Activated CD4-positive, alpha-beta T cell treated with anti-CD3 and anti-CD28 coated beads, Interleukin-2, amount 10 ng/mL, durations not matched to agents 24 days and 14 days (primary cell): ENCODE results near the gene REG1A. TPM values are rescaled to one million over a fixed set of nuclear protein-coding genes. Genes with fewer than 3 reads are reported as not detected.

Source experiments
- DNase-seq: peaks from one replicate; pipeline ENCODE4 v3.0.0; 2022
- H3K27ac Mint-ChIP-seq: one replicate; pipeline ENCODE4 v1.8.0; 2022; ENCODE audit warnings: mild to moderate bottlenecking, mixed read lengths
- H3K27me3 Mint-ChIP-seq: one replicate; pipeline ENCODE4 v1.8.0; 2022; ENCODE audit warnings: mixed read lengths
- H3K36me3 Mint-ChIP-seq: one replicate; pipeline ENCODE4 v1.8.0; 2022; ENCODE audit warnings: low read depth, mild to moderate bottlenecking, mixed read lengths
- H3K4me1 Mint-ChIP-seq: one replicate; pipeline ENCODE4 v1.8.0; 2021; ENCODE audit warnings: mixed read lengths
- H3K4me3 Mint-ChIP-seq: one replicate; pipeline ENCODE4 v1.8.0; 2022; ENCODE audit warnings: mild to moderate bottlenecking, moderate library complexity, mixed read lengths
- H3K9me3 Mint-ChIP-seq: one replicate; pipeline ENCODE4 v1.8.0; 2021; ENCODE audit warnings: mixed read lengths
- intact Hi-C: fragments of 100-400 bp; cut with micrococcal nuclease; formaldehyde crosslinking; loops from one replicate; pipeline ENCODE4 v1.15.1; 2023
- total RNA-seq: library from RNA; stranded (reverse); gene quantifications from 2 replicates; pipeline ENCODE4 v1.2.3, GENCODE V29; 2022

REG1A gene
- total RNA-seq, 1 donor from 2014 or later, result not detected

- peak; percentile 7 for DNase-seq
- no peaks in the 10 kb centered on the region for H3K36me3 Mint-ChIP-seq
- H3K27me3 Mint-ChIP-seq, result no peaks in the 10 kb centered on the region
- H3K4me3 Mint-ChIP-seq, result no peak overlapping the region
- H3K4me1 Mint-ChIP-seq, result no peaks in the 10 kb centered on the region
- intact Hi-C loops, result no loop called here
- H3K9me3 Mint-ChIP-seq, result peaks cover 3% of the 10 kb centered on the region
- no peak overlapping the region for H3K27ac Mint-ChIP-seq
These were observed 35.7 kb downstream of the REG1A start for GRCh38 chr2:79155826-79156476.

- Mint-ChIP-seq H3K4me3 (no peak overlapping the region), H3K9me3 (peaks cover 3% of the 10 kb centered on the region), H3K27me3 (no peaks in the 10 kb centered on the region), H3K27ac (no peak overlapping the region), H3K4me1 (no peaks in the 10 kb centered on the region), H3K36me3 (no peaks in the 10 kb centered on the region)
- DNase-seq, result no peak
- intact Hi-C loops, result no loop called here
These were observed 38.7 kb downstream of the REG1A start for GRCh38 chr2:79159030-79159429.

- peaks cover 3% of the 10 kb centered on the region for H3K9me3 Mint-ChIP-seq
- H3K27me3 Mint-ChIP-seq, result no peaks in the 10 kb centered on the region
- intact Hi-C loops, result no loop called here
- H3K27ac Mint-ChIP-seq, result no peak within 1 kb of the TSS
- DNase-seq, result no peak
- H3K36me3 Mint-ChIP-seq, result no peaks in the 10 kb centered on the region
- H3K4me3 Mint-ChIP-seq, result no peak within 1 kb of the TSS
- H3K4me1 Mint-ChIP-seq, result no peaks in the 10 kb centered on the region
These were observed 39.4 kb downstream of the REG1A start, which contains the start of gene REG3A for GRCh38 chr2:79159653-79160052. Gene REG3A (minus strand): TSS chr2:79159753. CDS start chr2:79159405, 348 bp downstream.

- H3K27ac Mint-ChIP-seq, result no peak overlapping the region
- peaks cover 7% of the 10 kb centered on the region for H3K9me3 Mint-ChIP-seq
- H3K4me3 Mint-ChIP-seq, result no peak overlapping the region
- H3K36me3 Mint-ChIP-seq, result no peaks in the 10 kb centered on the region
- no peak for DNase-seq
- no peaks in the 10 kb centered on the region for H3K4me1 Mint-ChIP-seq
- intact Hi-C loops, result no loop called here
- no peaks in the 10 kb centered on the region for H3K27me3 Mint-ChIP-seq
These were observed 41.8 kb downstream of the REG1A start for GRCh38 chr2:79162132-79162531.

GRCh38 chr2:79162801-79163200 is 42.5 kb downstream of the REG1A start:
- DNase-seq, result no peak
- no peaks in the 10 kb centered on the region for H3K4me1 Mint-ChIP-seq
- H3K27ac Mint-ChIP-seq, result no peak overlapping the region
- H3K36me3 Mint-ChIP-seq, result no peaks in the 10 kb centered on the region
- H3K27me3 Mint-ChIP-seq, result no peaks in the 10 kb centered on the region
- intact Hi-C loops, result no loop called here
- peaks cover 7% of the 10 kb centered on the region for H3K9me3 Mint-ChIP-seq
- no peak overlapping the region for H3K4me3 Mint-ChIP-seq

- DNase-seq, result no peak
- peaks cover 4% of the 10 kb centered on the region for H3K9me3 Mint-ChIP-seq
- intact Hi-C loops, result no loop called here
- no peak overlapping the region for H3K27ac Mint-ChIP-seq
- H3K27me3 Mint-ChIP-seq, result no peaks in the 10 kb centered on the region
- H3K4me3 Mint-ChIP-seq, result no peak overlapping the region
- H3K4me1 Mint-ChIP-seq, result no peaks in the 10 kb centered on the region
- no peaks in the 10 kb centered on the region for H3K36me3 Mint-ChIP-seq
These were observed 51.2 kb downstream of the REG1A start for GRCh38 chr2:79171348-79171958.

Other genes starting within 250 kb of the REG1A start
- gene REG3G, start 94.8 kb upstream of the REG1A start, total RNA-seq, result not detected in 2 replicates
- gene REG1B, start 32.5 kb upstream of the REG1A start, total RNA-seq, result not detected in 2 replicates
- gene REG3A, start 39.3 kb downstream of the REG1A start, total RNA-seq, result not detected in 2 replicates